ENCODE results near the gene EEIG1.

Gene EEIG1

GRCh38 chr9:127949827-127950512 lies 30.8 kb downstream of the EEIG1 start:
- H3K36me3 ChIP-seq (ENCODE audit: insufficient read depth): no peaks in the 10 kb centered on the region
- H2AFZ ChIP-seq (ENCODE audit: low read depth): no peak overlapping the region
- no peak overlapping the region for H3K4me3 ChIP-seq (IDR thresholded peaks at IDR 0.05; ENCODE audit: insufficient read depth, low read depth, low read length)
- no peak overlapping the region for H3K4me2 ChIP-seq
- H4K20me1 ChIP-seq (ENCODE audit: insufficient read depth): no peaks in the 10 kb centered on the region
- no peak overlapping the region for H3K9ac ChIP-seq
- no peak overlapping the region for H3K27ac ChIP-seq
- TF ChIP-seq CTCF (conservative IDR thresholded peaks at IDR 0.05; ENCODE audit: low read depth, low read length): no peak
- peaks cover 13% of the 10 kb centered on the region for H3K4me1 ChIP-seq (ENCODE audit: low read depth, poor library complexity, severe bottlenecking)
- H3K79me2 ChIP-seq (ENCODE audit: insufficient read depth, low read depth): no peaks in the 10 kb centered on the region
- no peaks in the 10 kb centered on the region for H3K27me3 ChIP-seq (ENCODE audit: insufficient read depth, low read depth)

DNA sequence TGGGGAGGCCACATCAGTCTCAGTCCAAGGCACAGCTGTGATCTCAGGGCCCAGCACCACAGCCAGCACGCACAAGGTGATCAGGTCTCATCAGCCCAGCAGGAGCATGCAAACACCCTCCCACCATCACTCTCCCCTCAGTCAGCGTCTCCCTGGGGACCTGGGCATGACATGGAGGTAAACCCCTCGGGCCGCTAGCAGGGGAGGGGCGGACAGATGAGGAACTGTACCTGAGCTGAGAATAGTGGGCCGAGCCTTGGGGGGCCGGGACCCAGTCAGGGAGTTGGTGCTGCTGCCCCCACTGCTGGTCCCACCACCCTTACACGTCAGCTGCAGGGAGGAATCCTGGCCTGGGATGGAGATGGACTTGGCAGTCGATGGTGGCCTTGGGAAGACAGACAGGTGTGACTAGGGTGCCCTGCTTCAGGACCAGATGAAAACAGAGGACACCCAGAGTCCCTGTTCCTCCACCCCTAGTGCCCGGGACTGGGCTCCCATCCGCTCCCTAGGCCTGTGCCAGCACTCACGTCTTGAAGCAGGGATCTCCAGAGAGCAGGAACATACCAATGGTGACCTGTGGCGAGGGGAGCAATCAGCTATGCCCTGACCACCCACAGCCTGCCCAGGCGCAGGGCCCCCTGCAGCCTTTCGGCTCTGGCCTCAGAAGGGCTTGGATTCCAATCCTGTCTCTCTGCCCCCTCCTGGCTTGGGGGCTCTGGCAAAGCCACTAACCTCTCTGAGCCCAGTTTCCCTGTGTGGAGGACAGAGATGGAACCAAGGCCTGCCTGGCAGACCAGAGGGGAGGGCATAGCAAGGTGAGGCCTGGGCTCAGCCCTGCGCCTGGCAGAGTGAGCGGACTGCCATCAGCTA lies 32.7 kb downstream of the EEIG1 start:
- Histone ChIP-seq H4K20me1 (ENCODE audit: insufficient read depth) (no peaks in the 10 kb centered on the region), H3K4me2 (no peak overlapping the region), H3K9ac (no peak overlapping the region), H3K36me3 (ENCODE audit: insufficient read depth) (no peaks in the 10 kb centered on the region), H3K4me1 (ENCODE audit: low read depth, poor library complexity, severe bottlenecking) (peaks cover 3% of the 10 kb centered on the region), H3K27ac (no peak overlapping the region), H3K27me3 (ENCODE audit: insufficient read depth, low read depth) (no peaks in the 10 kb centered on the region), H2AFZ (ENCODE audit: low read depth) (no peak overlapping the region), H3K4me3 (IDR thresholded peaks at IDR 0.05; ENCODE audit: insufficient read depth, low read depth, low read length) (no peak overlapping the region), H3K79me2 (ENCODE audit: insufficient read depth, low read depth) (no peaks in the 10 kb centered on the region)
- TF ChIP-seq CTCF (conservative IDR thresholded peaks at IDR 0.05; ENCODE audit: low read depth, low read length): no peak

GRCh38 chr9:127946728-127947127 lies 34.1 kb downstream of the EEIG1 start:
- TF ChIP-seq CTCF (conservative IDR thresholded peaks at IDR 0.05; ENCODE audit: low read depth, low read length): no peak
- Histone ChIP-seq H3K4me1 (ENCODE audit: low read depth, poor library complexity, severe bottlenecking) (peaks cover 7% of the 10 kb centered on the region), H4K20me1 (ENCODE audit: insufficient read depth) (no peaks in the 10 kb centered on the region), H3K4me2 (no peak overlapping the region), H3K4me3 (IDR thresholded peaks at IDR 0.05; ENCODE audit: insufficient read depth, low read depth, low read length) (no peak overlapping the region), H3K9ac (no peak overlapping the region), H2AFZ (ENCODE audit: low read depth) (no peak overlapping the region), H3K36me3 (ENCODE audit: insufficient read depth) (no peaks in the 10 kb centered on the region), H3K27me3 (ENCODE audit: insufficient read depth, low read depth) (no peaks in the 10 kb centered on the region), H3K79me2 (ENCODE audit: insufficient read depth, low read depth) (no peaks in the 10 kb centered on the region), H3K27ac (no peak overlapping the region)

- TF ChIP-seq CTCF (conservative IDR thresholded peaks at IDR 0.05; ENCODE audit: low read depth, low read length): no peak
- no peaks in the 10 kb centered on the region for H3K36me3 ChIP-seq (ENCODE audit: insufficient read depth)
Measured at GRCh38 chr9:127945942-127946341, 34.8 kb downstream of the EEIG1 start.

More at GRCh38 chr9:127945942-127946341, 34.8 kb downstream of the EEIG1 start:
- Histone ChIP-seq H4K20me1 (ENCODE audit: insufficient read depth) (no peaks in the 10 kb centered on the region), H3K79me2 (ENCODE audit: insufficient read depth, low read depth) (no peaks in the 10 kb centered on the region), H3K4me1 (ENCODE audit: low read depth, poor library complexity, severe bottlenecking) (peaks cover 7% of the 10 kb centered on the region), H2AFZ (ENCODE audit: low read depth) (no peak overlapping the region), H3K27ac (no peak overlapping the region), H3K4me2 (no peak overlapping the region), H3K4me3 (IDR thresholded peaks at IDR 0.05; ENCODE audit: insufficient read depth, low read depth, low read length) (no peak overlapping the region), H3K27me3 (ENCODE audit: insufficient read depth, low read depth) (no peaks in the 10 kb centered on the region), H3K9ac (no peak overlapping the region)
